Measurements from ENCODE around the gene ARRDC1.

DNA sequence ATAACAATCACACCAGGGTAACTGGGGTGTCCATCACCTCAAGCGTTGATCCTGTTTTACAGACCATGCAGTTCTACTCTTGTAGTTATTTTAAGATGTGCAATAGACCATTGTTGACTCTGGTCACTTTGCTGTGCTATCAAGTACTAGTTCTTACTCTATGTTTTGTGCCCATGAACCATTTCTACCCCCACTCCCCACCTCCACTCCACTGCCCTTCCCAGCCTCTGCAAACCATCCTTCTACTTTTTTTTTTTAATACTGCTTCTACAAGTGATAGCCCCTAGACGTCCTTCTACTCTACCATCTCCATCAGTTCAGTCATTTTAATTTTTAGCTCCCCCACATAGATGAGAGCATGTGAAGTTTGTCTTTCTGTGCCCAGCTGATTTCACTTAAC lies 52.1 kb downstream of the ARRDC1 start:
- TF ChIP-seq CTCF (IDR thresholded peaks at IDR 0.05) (no peak), ZFX (IDR thresholded peaks at IDR 0.05; ENCODE audit: borderline replicate concordance) (no peak)
